Measurements from ENCODE around the gene SFTPA1.
"Not testable (repeated sequence)": the region's sequence is repeated elsewhere in the genome, so short reads cannot be mapped to it uniquely, and the experiment has no call there.

SFTPA1 gene

DNA sequence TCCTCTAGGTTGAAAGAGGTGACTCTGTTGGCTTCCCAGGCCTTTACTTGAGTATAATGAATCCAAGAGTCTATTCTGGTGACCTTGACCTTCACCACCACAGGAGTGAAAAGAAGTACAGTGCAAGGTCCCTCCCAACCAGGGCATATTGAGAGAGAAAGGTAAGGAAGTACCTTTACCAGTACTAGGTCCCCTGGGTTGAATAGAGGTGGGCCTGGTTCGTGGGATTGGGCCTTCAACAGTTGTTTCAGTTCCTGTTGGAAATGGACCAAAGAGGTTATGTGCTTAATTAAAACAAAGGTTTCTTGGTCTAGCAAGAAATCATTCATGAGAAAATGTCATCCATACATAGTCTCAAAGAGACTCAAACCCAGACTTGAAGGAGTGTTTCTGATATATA lies 6.4 kb upstream of the SFTPA1 start:
- no peaks in the 10 kb centered on the region for H3K4me1 ChIP-seq (ENCODE audit: insufficient read depth, low read length, poor library complexity, severe bottlenecking)
- H3K27me3 ChIP-seq (ENCODE audit: insufficient read depth, low read length, poor library complexity, severe bottlenecking) = no peaks in the 10 kb centered on the region
- no peaks in the 10 kb centered on the region for H3F3A ChIP-seq (ENCODE audit: low read depth)
- TF ChIP-seq, protein P1, sequence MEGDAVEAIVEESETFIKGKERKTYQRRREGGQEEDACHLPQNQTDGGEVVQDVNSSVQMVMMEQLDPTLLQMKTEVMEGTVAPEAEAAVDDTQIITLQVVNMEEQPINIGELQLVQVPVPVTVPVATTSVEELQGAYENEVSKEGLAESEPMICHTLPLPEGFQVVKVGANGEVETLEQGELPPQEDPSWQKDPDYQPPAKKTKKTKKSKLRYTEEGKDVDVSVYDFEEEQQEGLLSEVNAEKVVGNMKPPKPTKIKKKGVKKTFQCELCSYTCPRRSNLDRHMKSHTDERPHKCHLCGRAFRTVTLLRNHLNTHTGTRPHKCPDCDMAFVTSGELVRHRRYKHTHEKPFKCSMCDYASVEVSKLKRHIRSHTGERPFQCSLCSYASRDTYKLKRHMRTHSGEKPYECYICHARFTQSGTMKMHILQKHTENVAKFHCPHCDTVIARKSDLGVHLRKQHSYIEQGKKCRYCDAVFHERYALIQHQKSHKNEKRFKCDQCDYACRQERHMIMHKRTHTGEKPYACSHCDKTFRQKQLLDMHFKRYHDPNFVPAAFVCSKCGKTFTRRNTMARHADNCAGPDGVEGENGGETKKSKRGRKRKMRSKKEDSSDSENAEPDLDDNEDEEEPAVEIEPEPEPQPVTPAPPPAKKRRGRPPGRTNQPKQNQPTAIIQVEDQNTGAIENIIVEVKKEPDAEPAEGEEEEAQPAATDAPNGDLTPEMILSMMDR (conservative IDR thresholded peaks at IDR 0.05; ENCODE audit: low read length) = no peak
- no peak for TF ChIP-seq EZH2phosphoT487 (IDR thresholded peaks at IDR 0.05; ENCODE audit: borderline replicate concordance)
- 0 out of 2 replicates have a peak, but pooled peaks cover 5% of the 10 kb centered on the region for H3K9me3 ChIP-seq (ENCODE audit: insufficient read depth, low read depth, low read length)
- no peak overlapping the region for H3K4me2 ChIP-seq (ENCODE audit: low read depth, low read length, poor library complexity, severe bottlenecking)
- H4K20me1 ChIP-seq (ENCODE audit: insufficient read depth, low read length, poor library complexity, severe bottlenecking) = no peaks in the 10 kb centered on the region
- H3K9me2 ChIP-seq (replicated peaks; ENCODE audit: low read depth, low read length) = no peaks in the 10 kb centered on the region
- H3K9ac ChIP-seq (ENCODE audit: low read depth, low read length, poor library complexity, severe bottlenecking) = no peak overlapping the region
- no peaks in the 10 kb centered on the region for H3K79me2 ChIP-seq (ENCODE audit: insufficient read depth, low read length)
- no peak overlapping the region for H3K4me3 ChIP-seq (ENCODE audit: low read length, poor library complexity, severe bottlenecking)
- H3K36me3 ChIP-seq (ENCODE audit: insufficient read depth, low read length) = no peaks in the 10 kb centered on the region
- no peak overlapping the region for H2AFZ ChIP-seq (ENCODE audit: low read length)

DNA sequence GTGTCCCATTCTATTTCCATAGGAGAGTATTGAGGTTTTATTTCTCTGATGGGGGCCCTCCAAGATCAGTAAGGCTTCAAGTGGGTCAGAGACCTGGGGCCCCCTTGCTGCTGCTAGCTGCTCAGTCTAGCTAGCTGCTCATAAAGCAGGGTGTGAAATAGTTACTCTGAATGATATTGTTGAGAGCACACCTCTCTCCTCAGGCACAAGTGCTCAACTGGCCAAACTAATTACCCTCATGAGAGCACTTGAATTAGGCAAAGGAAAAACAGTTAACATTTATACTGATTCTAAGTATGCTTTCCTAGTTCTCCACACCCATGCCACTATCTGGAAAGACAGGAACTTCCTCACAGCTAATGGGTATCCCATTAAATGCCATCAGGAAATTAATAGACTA lies 5.4 kb upstream of the SFTPA1 start:
- Histone ChIP-seq H3K4me1 (ENCODE audit: insufficient read depth, low read length, poor library complexity, severe bottlenecking) (no peaks in the 10 kb centered on the region), H4K20me1 (ENCODE audit: insufficient read depth, low read length, poor library complexity, severe bottlenecking) (no peaks in the 10 kb centered on the region), H3K36me3 (ENCODE audit: insufficient read depth, low read length) (no peaks in the 10 kb centered on the region), H3K4me3 (ENCODE audit: low read length, poor library complexity, severe bottlenecking) (no peak overlapping the region), H2AFZ (ENCODE audit: low read length) (no peak overlapping the region), H3K27me3 (ENCODE audit: insufficient read depth, low read length, poor library complexity, severe bottlenecking) (no peaks in the 10 kb centered on the region), H3K4me2 (ENCODE audit: low read depth, low read length, poor library complexity, severe bottlenecking) (no peak overlapping the region), H3K79me2 (ENCODE audit: insufficient read depth, low read length) (no peaks in the 10 kb centered on the region), H3K9me2 (replicated peaks; ENCODE audit: low read depth, low read length) (no peaks in the 10 kb centered on the region), H3F3A (ENCODE audit: low read depth) (no peaks in the 10 kb centered on the region), H3K9ac (ENCODE audit: low read depth, low read length, poor library complexity, severe bottlenecking) (no peak overlapping the region), H3K9me3 (ENCODE audit: insufficient read depth, low read depth, low read length) (0 out of 2 replicates have a peak, but pooled peaks cover 5% of the 10 kb centered on the region)
- no peak for TF ChIP-seq EZH2phosphoT487 (IDR thresholded peaks at IDR 0.05; ENCODE audit: borderline replicate concordance)
- TF ChIP-seq, protein P1 (conservative IDR thresholded peaks at IDR 0.05; ENCODE audit: low read length) = no peak

DNA sequence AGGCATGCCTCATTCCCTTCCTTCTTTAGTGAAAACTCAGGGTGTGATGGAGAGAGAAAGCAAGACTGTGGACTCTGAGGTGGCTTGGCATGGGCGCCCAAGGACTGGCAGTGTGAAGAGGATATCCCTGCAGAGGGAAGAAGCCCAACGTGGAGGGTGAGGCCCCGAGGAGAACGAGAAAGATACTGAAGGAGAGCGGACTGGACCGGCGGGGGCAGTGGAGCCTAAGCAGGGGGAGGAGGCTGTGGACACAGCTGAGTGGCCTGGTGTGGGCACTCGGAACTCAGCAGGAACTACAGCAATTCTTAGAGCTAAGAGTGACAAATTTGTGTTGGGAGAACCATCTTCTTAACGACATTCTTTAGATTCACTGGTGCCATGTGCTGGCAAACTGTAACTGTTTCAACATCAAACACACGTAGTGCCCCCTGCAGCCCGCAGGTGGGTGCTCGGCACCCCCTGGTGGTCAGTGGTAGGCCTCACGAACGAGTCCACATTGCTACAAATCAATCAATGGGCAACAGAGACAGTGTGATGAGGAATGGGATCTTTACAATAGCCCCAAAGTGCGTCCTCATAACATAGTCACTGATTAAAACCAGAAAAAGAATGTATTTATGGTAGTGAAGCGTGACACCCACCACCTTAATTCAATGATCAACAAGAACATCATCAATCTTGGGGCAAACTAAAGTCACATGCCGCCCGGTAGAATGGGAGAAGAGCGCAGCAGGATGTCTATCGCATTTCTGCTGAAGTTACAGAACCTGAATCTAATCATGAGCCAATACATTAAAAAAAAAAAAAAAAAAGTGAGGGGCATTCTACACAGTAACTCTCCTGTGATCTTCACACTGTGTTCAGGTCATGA lies 2.0 kb upstream of the SFTPA1 start:
- no peaks in the 10 kb centered on the region for H3F3A ChIP-seq (ENCODE audit: low read depth)
- H3K36me3 ChIP-seq (ENCODE audit: insufficient read depth, low read length) = no peaks in the 10 kb centered on the region
- no peaks in the 10 kb centered on the region for H3K4me1 ChIP-seq (ENCODE audit: insufficient read depth, low read length, poor library complexity, severe bottlenecking)
- TF ChIP-seq, protein P1 (conservative IDR thresholded peaks at IDR 0.05; ENCODE audit: low read length) = peak; percentile 96
- TF ChIP-seq EZH2phosphoT487 (IDR thresholded peaks at IDR 0.05; ENCODE audit: borderline replicate concordance) = no peak
- no peak overlapping the region for H3K4me2 ChIP-seq (ENCODE audit: low read depth, low read length, poor library complexity, severe bottlenecking)
- peak overlapping the region; percentile 68 for H2AFZ ChIP-seq (ENCODE audit: low read length)
- H3K27me3 ChIP-seq (ENCODE audit: insufficient read depth, low read length, poor library complexity, severe bottlenecking) = no peaks in the 10 kb centered on the region
- H3K9me2 ChIP-seq (replicated peaks; ENCODE audit: low read depth, low read length) = no peaks in the 10 kb centered on the region
- no peak overlapping the region for H3K4me3 ChIP-seq (ENCODE audit: low read length, poor library complexity, severe bottlenecking)
- no peaks in the 10 kb centered on the region for H3K79me2 ChIP-seq (ENCODE audit: insufficient read depth, low read length)
- no peaks in the 10 kb centered on the region for H4K20me1 ChIP-seq (ENCODE audit: insufficient read depth, low read length, poor library complexity, severe bottlenecking)
- H3K9ac ChIP-seq (ENCODE audit: low read depth, low read length, poor library complexity, severe bottlenecking) = no peak overlapping the region
- H3K9me3 ChIP-seq (ENCODE audit: insufficient read depth, low read depth, low read length) = 0 out of 2 replicates have a peak, but pooled peaks cover 4% of the 10 kb centered on the region

DNA sequence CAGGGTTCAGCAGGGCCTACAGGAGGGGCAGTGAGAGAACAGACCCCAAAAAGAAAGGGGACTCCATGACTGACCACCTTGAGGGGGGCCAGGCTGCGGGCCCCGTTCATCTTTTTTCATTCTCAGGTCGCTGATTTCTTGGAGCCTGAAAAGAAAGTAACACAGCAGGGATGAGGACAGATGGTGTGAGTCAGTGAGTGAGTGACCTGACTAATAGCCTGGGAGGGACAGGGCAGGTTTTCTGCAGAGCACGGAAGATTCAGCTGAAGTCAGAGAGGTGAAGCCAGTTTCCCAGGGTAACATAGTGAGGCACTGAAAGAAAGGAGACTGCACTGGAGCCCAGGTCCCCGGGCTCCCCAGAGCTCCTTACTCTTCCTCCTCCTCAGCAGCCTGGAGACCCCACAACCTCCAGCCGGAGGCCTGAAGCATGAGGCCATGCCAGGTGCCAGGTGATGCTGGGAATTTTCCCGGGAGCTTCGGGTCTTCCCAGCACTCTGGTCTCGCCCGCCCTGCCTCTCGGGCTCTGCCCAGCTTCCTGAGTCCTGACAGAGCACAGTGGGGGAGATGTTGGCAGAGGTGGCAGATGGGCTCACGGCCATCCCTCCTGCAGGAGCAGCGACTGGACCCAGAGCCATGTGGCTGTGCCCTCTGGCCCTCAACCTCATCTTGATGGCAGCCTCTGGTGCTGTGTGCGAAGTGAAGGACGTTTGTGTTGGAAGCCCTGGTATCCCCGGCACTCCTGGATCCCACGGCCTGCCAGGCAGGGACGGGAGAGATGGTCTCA lies 646 bp downstream of the SFTPA1 start:
- H4K20me1 ChIP-seq (ENCODE audit: insufficient read depth, low read length, poor library complexity, severe bottlenecking); H3K36me3 ChIP-seq (ENCODE audit: insufficient read depth, low read length); H3K9me2 ChIP-seq (replicated peaks; ENCODE audit: low read depth, low read length); H3K9me3 ChIP-seq (ENCODE audit: insufficient read depth, low read depth, low read length); H3K4me1 ChIP-seq (ENCODE audit: insufficient read depth, low read length, poor library complexity, severe bottlenecking); H3K4me2 ChIP-seq (ENCODE audit: low read depth, low read length, poor library complexity, severe bottlenecking); H2AFZ ChIP-seq (ENCODE audit: low read length); H3F3A ChIP-seq (ENCODE audit: low read depth); H3K27me3 ChIP-seq (ENCODE audit: insufficient read depth, low read length, poor library complexity, severe bottlenecking); H3K9ac ChIP-seq (ENCODE audit: low read depth, low read length, poor library complexity, severe bottlenecking); H3K4me3 ChIP-seq (ENCODE audit: low read length, poor library complexity, severe bottlenecking); H3K79me2 ChIP-seq (ENCODE audit: insufficient read depth, low read length): not testable (repeated sequence)
